Measurements from ENCODE around the gene RETREG3. TPM values are rescaled to one million over a fixed set of nuclear protein-coding genes. Genes with fewer than 3 reads are reported as not detected.

The RETREG3 gene
- total and polyA plus RNA-seq, 2 of the 13 experiments (the other 11 are each of a cell fraction or from before 2014, with no cell fraction given), result 47.0 to 55.8 TPM

GRCh38 chr17:42562388-42563142, 46.6 kb downstream of the RETREG3 start (continued):
- TF ChIP-seq ZC3H4 (CRISPR knock-in tag; IDR thresholded peaks at IDR 0.05; ENCODE audit: borderline replicate concordance), result peak; percentile 90
- TF ChIP-seq ZNF576 (CRISPR knock-in tag; IDR thresholded peaks at IDR 0.05), result peak; percentile 16; the same call in 1 of the 2 replicates
- peak; percentile 51; the same call in 1 of the 2 replicates for TF ChIP-seq CEBPB (IDR thresholded peaks at IDR 0.05; ENCODE audit: borderline replicate concordance, low read depth, low read length)
- 0 out of 2 replicates have a peak, but pooled peaks have one; percentile 5 for TF ChIP-seq ZGPAT (CRISPR knock-in tag; IDR thresholded peaks at IDR 0.05)
- TF ChIP-seq ZBTB44 (CRISPR knock-in tag; IDR thresholded peaks at IDR 0.05), result peak; percentile 0; the same call in 1 of the 2 replicates
- TF ChIP-seq ZFP37 (CRISPR knock-in tag; IDR thresholded peaks at IDR 0.05; ENCODE audit: borderline replicate concordance), result no peak
- no peak for TF ChIP-seq SYNCRIP (IDR thresholded peaks at IDR 0.05; ENCODE audit: insufficient read depth, low read depth, low read length)
- TF ChIP-seq ZNF552 (CRISPR knock-in tag; IDR thresholded peaks at IDR 0.05; ENCODE audit: borderline replicate concordance), result no peak
- peak; percentile 59; the same call in 1 of the 2 replicates for TF ChIP-seq ZKSCAN5 (CRISPR knock-in tag; IDR thresholded peaks at IDR 0.05)
- TF ChIP-seq CERS6 (CRISPR knock-in tag; IDR thresholded peaks at IDR 0.05), result peak; percentile 69; the same call in 1 of the 2 replicates
- no peak; the same call in 1 of the 2 replicates for TF ChIP-seq BCL6 (CRISPR knock-in tag; IDR thresholded peaks at IDR 0.05)
- peak; percentile 43; the same call in 1 of the 2 replicates for TF ChIP-seq ZNF792 (CRISPR knock-in tag; IDR thresholded peaks at IDR 0.05)
- TF ChIP-seq SNAPC2 (CRISPR knock-in tag; IDR thresholded peaks at IDR 0.05), result no peak
- peak; percentile 38; the same call in 1 of the 2 replicates for TF ChIP-seq MYPOP (CRISPR knock-in tag; IDR thresholded peaks at IDR 0.05)
- no peak; the same call in 1 of the 2 replicates for TF ChIP-seq NFKB2 (CRISPR knock-in tag; IDR thresholded peaks at IDR 0.05; ENCODE audit: borderline replicate concordance)

Measured in HepG2 (cell line).